GM21825 (cell line): Measurements from ENCODE around the gene BID.
"Not testable (repeated sequence)": the region's sequence is repeated elsewhere in the genome, so short reads cannot be mapped to it uniquely, and the experiment has no call there.

Experiments used
- ATAC-seq: cut with Tn5 transposase; IDR thresholded peaks from one replicate; pipeline ENCODE4 v1.9.1; 2021; ENCODE audit warnings: mild to moderate bottlenecking, moderate library complexity; ENCODE audit not compliant: unreplicated experiment

Gene BID

GRCh38 chr22:17705951-17706900, 68.0 kb downstream of the BID start:
- ATAC-seq, result peak; percentile 81

GRCh38 chr22:17705546-17705945, 68.7 kb downstream of the BID start:
- ATAC-seq, result no peak

- no peak for ATAC-seq
Measured at GRCh38 chr22:17703811-17704210, 70.5 kb downstream of the BID start.

GRCh38 chr22:17700778-17701177, 73.5 kb downstream of the BID start:
- ATAC-seq, result no peak

GRCh38 chr22:17699696-17700340, 74.5 kb downstream of the BID start:
- ATAC-seq, result no peak

- no peak for ATAC-seq
Measured at GRCh38 chr22:17698948-17699347, 75.3 kb downstream of the BID start.

GRCh38 chr22:17698276-17698675, 76.0 kb downstream of the BID start:
- ATAC-seq, result not testable (repeated sequence)

GRCh38 chr22:17697196-17697595, 77.1 kb downstream of the BID start:
- ATAC-seq, result not testable (repeated sequence)

- ATAC-seq, result no peak
Measured at GRCh38 chr22:17695986-17696385, 78.3 kb downstream of the BID start.

- no peak for ATAC-seq
Measured at GRCh38 chr22:17694752-17695151, 79.5 kb downstream of the BID start.

GRCh38 chr22:17694193-17694592, 80.1 kb downstream of the BID start:
- ATAC-seq, result no peak

GRCh38 chr22:17692841-17693240, 81.4 kb downstream of the BID start:
- no peak for ATAC-seq

- no peak for ATAC-seq
Measured at GRCh38 chr22:17684245-17684644, 90.0 kb downstream of the BID start.
